PC-3 (cell line): ENCODE measurements around the gene TRIM26. TPM values are rescaled to one million over a fixed set of nuclear protein-coding genes. Genes with fewer than 3 reads are reported as not detected.

Experiments
- ATAC-seq: fragments of 200-7000 bp; cut with Tn5 transposase; 2 replicates; pipeline ENCODE4 v1.9.1; 2020; ENCODE audit warnings: mild to moderate bottlenecking, moderate library complexity
- BruUV-seq: library from RNA; stranded (reverse); fragments of 400-500 nt; replicated peaks from 2 replicates; lab custom pipeline; 2021; lab: Mats Ljungman, UMichigan
- CTCF ChIA-PET: fragments of 300-600 bp; sonication (Branson Sonifier 250); formaldehyde crosslinking; loops from one replicate; lab custom pipeline; 2022; ENCODE audit warnings: antibody characterized with exemption; lab: Charles Lee
- POLR2A ChIA-PET: fragments of 300-600 bp; sonication (Branson Sonifier 250); formaldehyde crosslinking; loops from one replicate; lab custom pipeline; 2022; ENCODE audit warnings: antibody characterized with exemption; ENCODE audit not compliant: unreplicated experiment; lab: Charles Lee
- DNase-seq: peaks from one replicate; pipeline ENCODE4 v3.0.0-alpha.2; 2015
- H2AFZ ChIP-seq: fragments of 300-600 bp; sonication (generic); 2 replicates; pipeline ENCODE4 v1.6.0; 2016; ENCODE audit warnings: antibody characterized with exemption, low read length
- H3F3A ChIP-seq: fragments of 300-600 bp; sonication (generic); one replicate; pipeline ENCODE4 v1.6.0; 2017; ENCODE audit warnings: antibody characterized with exemption, low read length, control low read depth, mild to moderate bottlenecking; ENCODE audit not compliant: unreplicated experiment
- H3K27ac ChIP-seq: fragments of 300-600 bp; sonication (generic); 2 replicates; pipeline ENCODE4 v1.5.1; 2016; ENCODE audit warnings: mild to moderate bottlenecking, low read length
- H3K27me3 ChIP-seq: fragments of 300-600 bp; sonication (generic); 2 replicates; pipeline ENCODE4 v1.6.1; 2016; ENCODE audit warnings: low read length, mixed read lengths
- H3K36me3 ChIP-seq: fragments of 300-600 bp; sonication (generic); 2 replicates; pipeline ENCODE4 v1.6.1; 2016; ENCODE audit warnings: low read depth, mixed run types, low read length, mixed read lengths
- H3K4me1 ChIP-seq: fragments of 300-600 bp; sonication (generic); 2 replicates; pipeline ENCODE4 v1.5.1; 2016; ENCODE audit warnings: low read length; ENCODE audit not compliant: insufficient read depth
- H3K4me2 ChIP-seq: fragments of 300-600 bp; sonication (generic); 2 replicates; pipeline ENCODE4 v1.6.0; 2016; ENCODE audit warnings: low read length
- H3K4me3 ChIP-seq: fragments of 300-600 bp; sonication (generic); 2 replicates; pipeline ENCODE4 v1.5.1; 2016; ENCODE audit warnings: mild to moderate bottlenecking, low read length, mixed read lengths
- H3K79me2 ChIP-seq: fragments of 300-600 bp; sonication (generic); 2 replicates; pipeline ENCODE4 v1.6.1; 2017; ENCODE audit warnings: low read length, mixed read lengths
- H3K9ac ChIP-seq: fragments of 300-600 bp; sonication (generic); 2 replicates; pipeline ENCODE4 v1.6.0; 2016; ENCODE audit warnings: mild to moderate bottlenecking, low read length
- H3K9me2 ChIP-seq: fragments of 300-600 bp; sonication (generic); replicated peaks from 2 replicates; pipeline ENCODE4 v1.6.1; 2016; ENCODE audit warnings: mixed run types, low read length, mixed read lengths
- H3K9me3 ChIP-seq: fragments of 300-600 bp; sonication (generic); 2 replicates; pipeline ENCODE4 v1.6.1; 2016; ENCODE audit warnings: low read length, mixed read lengths
- H4K20me1 ChIP-seq: fragments of 300-600 bp; sonication (generic); 2 replicates; pipeline ENCODE4 v1.6.1; 2016; ENCODE audit warnings: low read length, mixed read lengths
- EZH2 ChIP-seq: fragments of 300-600 bp; sonication (generic); IDR thresholded peaks from one replicate; pipeline ENCODE4 v1.6.1; 2017; ENCODE audit warnings: antibody characterized with exemption, mild to moderate bottlenecking, low read length; ENCODE audit not compliant: unreplicated experiment
- EZH2phosphoT487 ChIP-seq: fragments of 300-600 bp; sonication (generic); IDR thresholded peaks from 2 replicates; pipeline ENCODE4 v1.6.1; 2018; ENCODE audit warnings: mild to moderate bottlenecking, antibody characterized with exemption, low read length, borderline replicate concordance
- intact Hi-C: fragments of 100-400 bp; cut with micrococcal nuclease; formaldehyde crosslinking; loops from 2 replicates; pipeline ENCODE4 v1.9.0; 2023
- total RNA-seq: library from RNA; depleted of rRNA; stranded (reverse); fragments of >200 nt; gene quantifications from 2 replicates; pipeline ENCODE4 v1.2.3, GENCODE V29; 2014
- TF ChIP-seq, protein P1 (sequence below): fragments of 300-600 bp; sonication (generic); conservative IDR thresholded peaks from 2 replicates; pipeline ENCODE4 v1.5.1; 2017; ENCODE audit warnings: antibody characterized with exemption, low read depth, mild to moderate bottlenecking, low read length

The TRIM26 gene
- total RNA-seq, 1 experiment from 2014 or later, result 48.1 TPM

DNA sequence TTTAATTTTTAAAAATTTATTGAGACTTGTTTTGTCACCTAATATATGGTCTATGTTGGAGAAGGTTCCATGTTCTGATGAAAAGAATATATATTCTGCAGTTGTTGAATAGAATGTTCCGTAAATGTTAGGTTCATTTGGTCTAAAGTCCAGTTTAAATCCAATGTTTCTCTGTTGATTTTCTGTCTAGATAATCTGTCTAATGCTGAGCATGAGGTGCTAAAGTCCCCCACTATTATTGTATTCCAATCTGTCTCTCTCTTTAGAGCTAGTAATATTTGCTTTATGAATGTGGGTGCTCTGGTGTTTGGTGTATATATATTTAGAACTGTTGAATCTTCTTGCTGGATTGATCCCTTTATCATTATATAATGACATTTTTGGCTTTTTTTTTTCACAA lies 34.4 kb downstream of the TRIM26 start:
- Histone ChIP-seq H3K36me3 (no peaks in the 10 kb centered on the region), H4K20me1 (no peaks in the 10 kb centered on the region), H3K4me1 (no peaks in the 10 kb centered on the region), H3K4me2 (no peak overlapping the region), H3K9me3 (peaks cover 11% of the 10 kb centered on the region; the same call in 1 of the 2 replicates), H3K27me3 (peaks cover 29% of the 10 kb centered on the region), H3K9ac (no peak overlapping the region), H2AFZ (no peak overlapping the region), H3K4me3 (no peak overlapping the region), H3F3A (no peaks in the 10 kb centered on the region), H3K27ac (no peak overlapping the region), H3K79me2 (no peaks in the 10 kb centered on the region), H3K9me2 (no peaks in the 10 kb centered on the region)
- TF ChIP-seq, protein P1, sequence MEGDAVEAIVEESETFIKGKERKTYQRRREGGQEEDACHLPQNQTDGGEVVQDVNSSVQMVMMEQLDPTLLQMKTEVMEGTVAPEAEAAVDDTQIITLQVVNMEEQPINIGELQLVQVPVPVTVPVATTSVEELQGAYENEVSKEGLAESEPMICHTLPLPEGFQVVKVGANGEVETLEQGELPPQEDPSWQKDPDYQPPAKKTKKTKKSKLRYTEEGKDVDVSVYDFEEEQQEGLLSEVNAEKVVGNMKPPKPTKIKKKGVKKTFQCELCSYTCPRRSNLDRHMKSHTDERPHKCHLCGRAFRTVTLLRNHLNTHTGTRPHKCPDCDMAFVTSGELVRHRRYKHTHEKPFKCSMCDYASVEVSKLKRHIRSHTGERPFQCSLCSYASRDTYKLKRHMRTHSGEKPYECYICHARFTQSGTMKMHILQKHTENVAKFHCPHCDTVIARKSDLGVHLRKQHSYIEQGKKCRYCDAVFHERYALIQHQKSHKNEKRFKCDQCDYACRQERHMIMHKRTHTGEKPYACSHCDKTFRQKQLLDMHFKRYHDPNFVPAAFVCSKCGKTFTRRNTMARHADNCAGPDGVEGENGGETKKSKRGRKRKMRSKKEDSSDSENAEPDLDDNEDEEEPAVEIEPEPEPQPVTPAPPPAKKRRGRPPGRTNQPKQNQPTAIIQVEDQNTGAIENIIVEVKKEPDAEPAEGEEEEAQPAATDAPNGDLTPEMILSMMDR, result no peak
- no peak for TF ChIP-seq EZH2phosphoT487
- TF ChIP-seq EZH2, result no peak
- intact Hi-C loops, result loop anchor here (10.0 kb wide), 1 partner anchor 324 kb away; no protein-coding TSS in a partner anchor
- no peak for DNase-seq
- no TSS peak for BruUV-seq
- ATAC-seq, result no peak
- ChIA-PET CTCF (no interaction called here), POLR2A (no interaction called here)

DNA sequence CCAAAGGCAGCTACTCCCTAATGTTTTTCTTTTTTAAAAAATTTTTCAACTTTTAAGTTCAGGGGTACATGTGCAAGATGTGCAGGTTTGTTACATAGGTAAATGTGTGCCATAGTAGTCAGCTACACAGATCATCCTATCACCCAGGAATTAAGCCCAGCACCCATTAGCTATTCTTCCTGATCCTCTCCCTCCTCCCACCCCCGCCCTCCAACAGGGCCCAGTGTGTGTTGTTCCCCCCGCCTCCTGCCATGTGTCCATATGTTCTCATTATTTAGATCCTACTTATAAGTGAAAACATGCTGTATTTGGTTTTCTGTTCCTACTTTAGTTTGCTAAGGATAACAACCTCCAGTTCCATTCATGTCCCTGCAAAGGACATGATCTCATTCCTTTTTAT lies 37.4 kb downstream of the TRIM26 start:
- Histone ChIP-seq H3K79me2 (no peaks in the 10 kb centered on the region), H3K4me2 (no peak overlapping the region), H3K9me2 (no peaks in the 10 kb centered on the region), H3K4me3 (no peak overlapping the region), H3K36me3 (no peaks in the 10 kb centered on the region), H3K9ac (no peak overlapping the region), H4K20me1 (no peaks in the 10 kb centered on the region), H3K4me1 (no peaks in the 10 kb centered on the region), H3K27me3 (peaks cover 40% of the 10 kb centered on the region), H3F3A (no peaks in the 10 kb centered on the region), H3K9me3 (peaks cover 11% of the 10 kb centered on the region; the same call in 1 of the 2 replicates), H3K27ac (no peak overlapping the region), H2AFZ (no peak overlapping the region)
- ATAC-seq, result no peak
- no peak for DNase-seq
- TF ChIP-seq EZH2phosphoT487, result no peak
- TF ChIP-seq, protein P1, result no peak
- no peak for TF ChIP-seq EZH2
- ChIA-PET POLR2A (no interaction called here), CTCF (no interaction called here)
- intact Hi-C loops, result loop anchor here (10.0 kb wide), 1 partner anchor 321 kb away; no protein-coding TSS in a partner anchor
- BruUV-seq, result no TSS peak

DNA sequence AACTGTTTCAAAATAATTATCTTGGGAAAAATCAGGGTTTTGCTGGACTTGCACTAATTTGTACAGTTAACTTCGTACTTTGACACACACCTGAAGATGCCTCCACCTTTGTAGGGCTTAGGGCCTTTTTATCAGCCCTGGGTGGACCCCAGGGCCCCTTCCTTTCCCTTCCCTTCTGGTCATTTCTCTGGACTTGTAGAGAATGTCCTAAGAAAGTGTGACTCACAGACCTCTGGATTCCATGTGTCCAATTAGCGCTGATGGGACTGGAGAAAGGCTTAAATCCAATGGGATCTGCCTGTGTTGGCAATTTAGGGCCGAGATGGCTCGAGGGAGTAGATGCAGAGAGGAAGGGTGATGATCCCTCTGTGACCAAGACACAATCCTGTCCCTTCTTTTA lies 40.5 kb downstream of the TRIM26 start:
- CTCF ChIA-PET, result no interaction called here
- Histone ChIP-seq H3K79me2 (no peaks in the 10 kb centered on the region), H3F3A (no peaks in the 10 kb centered on the region), H3K4me1 (no peaks in the 10 kb centered on the region), H3K27ac (no peak overlapping the region), H3K9me2 (no peaks in the 10 kb centered on the region), H3K27me3 (peaks cover 36% of the 10 kb centered on the region), H2AFZ (no peak overlapping the region), H3K9ac (no peak overlapping the region), H3K9me3 (no peaks in the 10 kb centered on the region), H4K20me1 (no peaks in the 10 kb centered on the region), H3K4me2 (no peak overlapping the region), H3K36me3 (no peaks in the 10 kb centered on the region), H3K4me3 (no peak overlapping the region)
- POLR2A ChIA-PET, result no interaction called here
- intact Hi-C loops, result loop anchor here (5.0 to 10.0 kb wide), 3 partner anchors 40 to 465 kb away; no protein-coding TSS in a partner anchor
- DNase-seq (no peak), ATAC-seq (no peak)
- TF ChIP-seq EZH2phosphoT487 (no peak), EZH2 (no peak)
- TF ChIP-seq, protein P1, result no peak
- no TSS peak for BruUV-seq
